K562 (cell line): Measurements from ENCODE around the gene MARS1. TPM values are rescaled to one million over a fixed set of nuclear protein-coding genes. Genes with fewer than 3 reads are reported as not detected.

Source experiments
- BRF1 ChIP-seq: IDR thresholded peaks from 3 replicates; pipeline ENCODE4 v1.6.1; 2011; ENCODE audit warnings: borderline replicate concordance, mild to moderate bottlenecking; ENCODE audit not compliant: insufficient read length; ENCODE audit errors: extremely low read depth
- CBX3 ChIP-seq, 2 experiments: IDR thresholded peaks; 1 replicate in 1 of 2; 2 replicates in 1 of 2; pipeline ENCODE4 v1.6.1; 2012; ENCODE audit warnings: inconsistent platforms in 2 of 2, low read length in 2 of 2, borderline replicate concordance in 1 of 2, control low read depth in 1 of 2
- COPS2 ChIP-seq: fragments of 450-650 bp; conservative IDR thresholded peaks from 2 replicates; pipeline ENCODE4 v1.6.1; 2016; ENCODE audit warnings: mild to moderate bottlenecking, moderate library complexity
- EGR1 ChIP-seq: fragments of 450-650 bp; conservative IDR thresholded peaks from 2 replicates; pipeline ENCODE4 v1.6.1; 2017; ENCODE audit warnings: mild to moderate bottlenecking
- ETV1 ChIP-seq: fragments of 450-650 bp; conservative IDR thresholded peaks from 2 replicates; pipeline ENCODE4 v1.6.1; 2016; ENCODE audit warnings: missing genetic modification characterization, control low read depth, low read depth, missing compliant biosample characterization
- EWSR1 ChIP-seq: fragments of 450-650 bp; IDR thresholded peaks from 2 replicates; pipeline ENCODE4 v1.6.1; 2018; ENCODE audit warnings: borderline replicate concordance, mild to moderate bottlenecking, low read depth, moderate library complexity; ENCODE audit not compliant: partially characterized antibody
- EZH2 ChIP-seq: IDR thresholded peaks from 2 replicates; pipeline ENCODE4 v1.6.1; 2012; ENCODE audit warnings: low read depth, mild to moderate bottlenecking, inconsistent platforms, low read length, borderline replicate concordance
- HDAC1 ChIP-seq, 2 experiments: fragments of 450-650 bp; IDR thresholded peaks; 2 replicates each; pipeline ENCODE4 v1.6.1; 2016 to 2017; ENCODE audit warnings: inconsistent platforms in 1 of 2, mild to moderate bottlenecking in 1 of 2, moderate library complexity in 1 of 2
- HDAC8 ChIP-seq: fragments of 450-650 bp; IDR thresholded peaks from 2 replicates; pipeline ENCODE4 v1.6.1; 2016; ENCODE audit warnings: mild to moderate bottlenecking, missing genetic modification characterization, moderate library complexity, missing compliant biosample characterization
- KDM1A ChIP-seq, 2 experiments: fragments of 450-650 bp; IDR thresholded peaks; 2 replicates each; pipeline ENCODE4 v1.6.1; 2016; ENCODE audit warnings: mild to moderate bottlenecking in 2 of 2
- KLF13 ChIP-seq: fragments of 450-650 bp; IDR thresholded peaks from 2 replicates; pipeline ENCODE4 v1.6.1; 2016; ENCODE audit warnings: missing genetic modification characterization, low read depth, mild to moderate bottlenecking, missing compliant biosample characterization, moderate library complexity, borderline replicate concordance
- NEUROD1 ChIP-seq: fragments of 150-350 bp; IDR thresholded peaks from 2 replicates; pipeline ENCODE4 v1.6.1; 2014; ENCODE audit warnings: borderline replicate concordance, low read length, low read depth; ENCODE audit not compliant: partially characterized antibody
- RBM17 ChIP-seq: fragments of 200-400 bp; formaldehyde crosslinking; IDR thresholded peaks from 2 replicates; pipeline ENCODE4 v1.6.1; 2017; ENCODE audit warnings: low read depth, mild to moderate bottlenecking, low read length, borderline replicate concordance
- SMAD4 ChIP-seq: fragments of 250-450 bp; sonication (Bioruptor Pico); conservative IDR thresholded peaks from 2 replicates; pipeline ENCODE4 v1.8.0; 2021; ENCODE audit warnings: inconsistent platforms, mild to moderate bottlenecking, moderate library complexity
- SMARCA4 ChIP-seq: fragments of 450-650 bp; IDR thresholded peaks from 2 replicates; pipeline ENCODE4 v1.6.1; 2016
- SNIP1 ChIP-seq: fragments of 450-650 bp; IDR thresholded peaks from 2 replicates; pipeline ENCODE4 v1.7.1; 2017; ENCODE audit warnings: low read depth, mild to moderate bottlenecking
- ZNF134 ChIP-seq: fragments of 250-450 bp; sonication (Bioruptor Pico); conservative IDR thresholded peaks from 2 replicates; pipeline ENCODE4 v1.4.0; 2020
- ZNF197 ChIP-seq: fragments of 200-800 bp; sonication (Bioruptor generic); IDR thresholded peaks from 2 replicates; pipeline ENCODE4 v1.6.1; 2016; ENCODE audit warnings: low read depth, missing genetic modification characterization, missing compliant biosample characterization
- ZNF316 ChIP-seq: fragments of 450-650 bp; IDR thresholded peaks from 2 replicates; pipeline ENCODE4 v1.6.1; 2016
- ZNF75A ChIP-seq: fragments of 450-650 bp; formaldehyde crosslinking; IDR thresholded peaks from 2 replicates; pipeline ENCODE4 v1.4.0; 2020; ENCODE audit warnings: mild to moderate bottlenecking
- polyA plus RNA-seq, 8 experiments: library from polyadenylated mRNA; depleted of rRNA in 4 of 8; stranded (reverse) in 5 of 8; unstranded in 3 of 8; fragments of >200 nt; fragmentation: Nextera tagmentation in 2 of 8; fragmentation: Illumina TruSeq in 1 of 8; extraction: Ambion mirVana in 2 of 8; extraction: Trizol in 1 of 8; gene quantifications; 2 replicates each; pipeline versions ENCODE4 v1.2.1 to v1.2.3, GENCODE V29; 2011 to 2014; ENCODE audit warnings: inconsistent platforms in 1 of 8, missing spikeins in 1 of 8
- total RNA-seq, 7 experiments: library from RNA; depleted of rRNA in 6 of 7; stranded (reverse); fragments of >200 nt in 6 of 7; fragmentation: Illumina TruSeq in 2 of 7; extraction: Trizol in 2 of 7; gene quantifications; 2 replicates each; pipeline versions ENCODE4 v1.2.1 to v1.2.3, GENCODE V29; 2011 to 2021; ENCODE audit warnings: low replicate concordance in 1 of 7
- TF ChIP-seq, protein P1 (sequence below), 2 experiments: fragments of 250-450 bp in 1 of 2; fragments of 450-650 bp in 1 of 2; sonication (Bioruptor Pico) in 1 of 2; IDR thresholded peaks; 2 replicates each; pipeline versions ENCODE4 v1.6.1 to v1.8.0; 2016 to 2021; ENCODE audit warnings: mild to moderate bottlenecking in 2 of 2, moderate library complexity in 2 of 2, missing compliant biosample characterization in 1 of 2, missing genetic modification characterization in 1 of 2
- TF ChIP-seq, protein P2 (sequence below): fragments of 450-650 bp; IDR thresholded peaks from 2 replicates; pipeline ENCODE4 v1.6.1; 2017; ENCODE audit warnings: antibody characterized with exemption, mild to moderate bottlenecking
- TF ChIP-seq, protein P3 (sequence below): sonication (generic); IDR thresholded peaks from 2 replicates; pipeline ENCODE4 v1.6.1; 2016

Gene MARS1
- total and polyA plus RNA-seq, 9 of the 15 experiments (the other 6 are each of a cell fraction or from before 2014, with no cell fraction given): 117 to 382 (median 220) TPM

DNA sequence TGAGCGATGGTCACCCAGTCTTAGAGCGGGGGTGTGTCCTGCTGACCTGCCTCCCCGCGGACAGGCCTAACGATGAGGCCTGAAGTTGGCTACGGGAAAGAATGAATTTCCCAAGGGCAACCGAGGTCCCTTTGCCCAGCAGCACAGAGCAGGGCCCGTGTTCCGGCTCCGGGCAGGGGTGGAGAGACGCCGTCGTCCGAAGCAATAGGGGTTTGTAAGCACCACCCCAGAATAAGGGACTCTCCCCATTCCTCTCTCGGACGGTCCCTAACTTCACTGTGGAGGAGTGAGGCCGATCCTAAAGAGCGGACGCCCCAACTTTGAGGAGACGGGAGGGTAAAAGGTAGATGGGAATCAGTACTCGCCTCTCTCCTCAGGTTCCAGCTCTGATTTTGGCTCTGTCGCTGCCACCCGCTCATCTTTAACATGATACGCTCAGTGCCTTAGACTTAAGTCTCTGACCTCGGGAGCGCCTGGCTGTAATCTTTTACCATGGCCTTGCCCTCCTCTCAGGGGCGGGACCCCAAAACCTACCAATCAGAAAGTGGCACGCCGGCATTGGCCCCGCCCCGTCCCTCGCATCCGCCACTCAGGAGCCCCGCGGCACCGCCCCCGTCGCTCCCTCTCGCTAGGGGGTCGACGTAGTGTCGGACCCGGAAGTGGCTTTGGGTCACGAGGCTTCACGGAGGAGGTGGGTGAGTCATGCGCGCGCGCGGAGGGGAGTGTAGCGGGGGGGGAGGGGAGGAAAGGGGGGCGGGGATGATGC, 32.4 kb downstream of the MARS1 start, which contains the start of gene DDIT3 (continued):
- TF ChIP-seq BRF1: no peak
- TF ChIP-seq SNIP1: no peak
- no peak for TF ChIP-seq EWSR1
- TF ChIP-seq ETV1 (tag): peak; percentile 24; the same call in 1 of the 2 replicates
- no peak for TF ChIP-seq ZNF316
- TF ChIP-seq EGR1: peak; percentile 89
- TF ChIP-seq ZNF134 (CRISPR knock-in tag): peak; percentile 49; the same call in 1 of the 2 replicates
- no peak for TF ChIP-seq ZNF75A (CRISPR knock-in tag)
- TF ChIP-seq, protein P1, sequence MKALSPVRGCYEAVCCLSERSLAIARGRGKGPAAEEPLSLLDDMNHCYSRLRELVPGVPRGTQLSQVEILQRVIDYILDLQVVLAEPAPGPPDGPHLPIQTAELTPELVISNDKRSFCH (CRISPR knock-in tag; IDR thresholded peaks at IDR 0.05): peak; percentile 37; the same call in 1 of the 2 replicates
- TF ChIP-seq, protein P1 (tag; IDR thresholded peaks at IDR 0.05): no peak
- TF ChIP-seq, protein P2, sequence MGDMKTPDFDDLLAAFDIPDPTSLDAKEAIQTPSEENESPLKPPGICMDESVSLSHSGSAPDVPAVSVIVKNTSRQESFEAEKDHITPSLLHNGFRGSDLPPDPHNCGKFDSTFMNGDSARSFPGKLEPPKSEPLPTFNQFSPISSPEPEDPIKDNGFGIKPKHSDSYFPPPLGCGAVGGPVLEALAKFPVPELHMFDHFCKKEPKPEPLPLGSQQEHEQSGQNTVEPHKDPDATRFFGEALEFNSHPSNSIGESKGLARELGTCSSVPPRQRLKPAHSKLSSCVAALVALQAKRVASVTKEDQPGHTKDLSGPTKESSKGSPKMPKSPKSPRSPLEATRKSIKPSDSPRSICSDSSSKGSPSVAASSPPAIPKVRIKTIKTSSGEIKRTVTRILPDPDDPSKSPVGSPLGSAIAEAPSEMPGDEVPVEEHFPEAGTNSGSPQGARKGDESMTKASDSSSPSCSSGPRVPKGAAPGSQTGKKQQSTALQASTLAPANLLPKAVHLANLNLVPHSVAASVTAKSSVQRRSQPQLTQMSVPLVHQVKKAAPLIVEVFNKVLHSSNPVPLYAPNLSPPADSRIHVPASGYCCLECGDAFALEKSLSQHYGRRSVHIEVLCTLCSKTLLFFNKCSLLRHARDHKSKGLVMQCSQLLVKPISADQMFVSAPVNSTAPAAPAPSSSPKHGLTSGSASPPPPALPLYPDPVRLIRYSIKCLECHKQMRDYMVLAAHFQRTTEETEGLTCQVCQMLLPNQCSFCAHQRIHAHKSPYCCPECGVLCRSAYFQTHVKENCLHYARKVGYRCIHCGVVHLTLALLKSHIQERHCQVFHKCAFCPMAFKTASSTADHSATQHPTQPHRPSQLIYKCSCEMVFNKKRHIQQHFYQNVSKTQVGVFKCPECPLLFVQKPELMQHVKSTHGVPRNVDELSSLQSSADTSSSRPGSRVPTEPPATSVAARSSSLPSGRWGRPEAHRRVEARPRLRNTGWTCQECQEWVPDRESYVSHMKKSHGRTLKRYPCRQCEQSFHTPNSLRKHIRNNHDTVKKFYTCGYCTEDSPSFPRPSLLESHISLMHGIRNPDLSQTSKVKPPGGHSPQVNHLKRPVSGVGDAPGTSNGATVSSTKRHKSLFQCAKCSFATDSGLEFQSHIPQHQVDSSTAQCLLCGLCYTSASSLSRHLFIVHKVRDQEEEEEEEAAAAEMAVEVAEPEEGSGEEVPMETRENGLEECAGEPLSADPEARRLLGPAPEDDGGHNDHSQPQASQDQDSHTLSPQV: no peak
- peak; percentile 59; the same call in 1 of the 2 replicates for TF ChIP-seq SMAD4 (CRISPR knock-in tag)
- no peak for TF ChIP-seq ZNF197 (CRISPR knock-in tag)
- TF ChIP-seq NEUROD1: peak; percentile 41
- no peak; a peak in 1 of 3 replicates for TF ChIP-seq CBX3 (IDR thresholded peaks at IDR 0.05; ENCODE audit: borderline replicate concordance in 1 of 2, low read length in 2 of 2)
- TF ChIP-seq SMARCA4: no peak
- TF ChIP-seq, protein P3, sequence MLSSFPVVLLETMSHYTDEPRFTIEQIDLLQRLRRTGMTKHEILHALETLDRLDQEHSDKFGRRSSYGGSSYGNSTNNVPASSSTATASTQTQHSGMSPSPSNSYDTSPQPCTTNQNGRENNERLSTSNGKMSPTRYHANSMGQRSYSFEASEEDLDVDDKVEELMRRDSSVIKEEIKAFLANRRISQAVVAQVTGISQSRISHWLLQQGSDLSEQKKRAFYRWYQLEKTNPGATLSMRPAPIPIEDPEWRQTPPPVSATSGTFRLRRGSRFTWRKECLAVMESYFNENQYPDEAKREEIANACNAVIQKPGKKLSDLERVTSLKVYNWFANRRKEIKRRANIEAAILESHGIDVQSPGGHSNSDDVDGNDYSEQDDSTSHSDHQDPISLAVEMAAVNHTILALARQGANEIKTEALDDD: no peak
- TF ChIP-seq HDAC1 (IDR thresholded peaks at IDR 0.05): peak in 1 of 2 experiments; percentile 80; a peak in 1 of 4 replicates
- peak; percentile 83 to 84 for TF ChIP-seq KDM1A (IDR thresholded peaks at IDR 0.05)
- peak; percentile 67; the same call in 1 of the 2 replicates for TF ChIP-seq HDAC8
- peak; percentile 72 for TF ChIP-seq KLF13 (tag)
- TF ChIP-seq EZH2: no peak
- no peak for TF ChIP-seq RBM17
- no peak for TF ChIP-seq COPS2
